ENCODE measurements around the gene ASXL1.

DNA sequence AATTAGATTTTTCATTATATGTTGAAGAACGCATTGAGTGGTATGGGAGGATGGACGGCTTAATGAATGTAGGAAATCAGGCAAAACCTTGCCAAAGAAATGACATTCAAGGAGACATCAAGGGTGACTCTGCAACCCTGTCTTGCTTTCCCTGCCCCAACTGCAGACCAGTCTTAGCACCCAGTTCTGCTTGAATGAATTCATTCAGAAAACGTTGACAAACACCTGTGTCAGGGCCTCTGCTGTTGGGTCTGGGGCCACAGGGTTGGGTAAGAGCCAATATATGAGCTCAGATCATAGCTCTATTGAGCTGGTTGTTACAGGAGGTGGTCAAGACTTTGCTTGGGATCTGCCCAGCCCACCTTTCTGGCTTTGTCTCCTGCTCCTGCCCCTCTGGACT is 7.7 kb upstream of the ASXL1 start:
- TF ChIP-seq, protein P1, sequence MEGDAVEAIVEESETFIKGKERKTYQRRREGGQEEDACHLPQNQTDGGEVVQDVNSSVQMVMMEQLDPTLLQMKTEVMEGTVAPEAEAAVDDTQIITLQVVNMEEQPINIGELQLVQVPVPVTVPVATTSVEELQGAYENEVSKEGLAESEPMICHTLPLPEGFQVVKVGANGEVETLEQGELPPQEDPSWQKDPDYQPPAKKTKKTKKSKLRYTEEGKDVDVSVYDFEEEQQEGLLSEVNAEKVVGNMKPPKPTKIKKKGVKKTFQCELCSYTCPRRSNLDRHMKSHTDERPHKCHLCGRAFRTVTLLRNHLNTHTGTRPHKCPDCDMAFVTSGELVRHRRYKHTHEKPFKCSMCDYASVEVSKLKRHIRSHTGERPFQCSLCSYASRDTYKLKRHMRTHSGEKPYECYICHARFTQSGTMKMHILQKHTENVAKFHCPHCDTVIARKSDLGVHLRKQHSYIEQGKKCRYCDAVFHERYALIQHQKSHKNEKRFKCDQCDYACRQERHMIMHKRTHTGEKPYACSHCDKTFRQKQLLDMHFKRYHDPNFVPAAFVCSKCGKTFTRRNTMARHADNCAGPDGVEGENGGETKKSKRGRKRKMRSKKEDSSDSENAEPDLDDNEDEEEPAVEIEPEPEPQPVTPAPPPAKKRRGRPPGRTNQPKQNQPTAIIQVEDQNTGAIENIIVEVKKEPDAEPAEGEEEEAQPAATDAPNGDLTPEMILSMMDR (IDR thresholded peaks at IDR 0.05; ENCODE audit: low read length), result no peak
- no peak for TF ChIP-seq EZH2 (IDR thresholded peaks at IDR 0.05; ENCODE audit: borderline replicate concordance, low read length)
